OCI-M1 (cell line): ENCODE measurements around the gene HORMAD1.
"Not testable (repeated sequence)": the region's sequence is repeated elsewhere in the genome, so short reads cannot be mapped to it uniquely, and the experiment has no call there.

Experiments used
- DNase-seq: peaks from one replicate; lab custom pipeline; 2025; lab: John Stamatoyannopoulos, UW

The HORMAD1 gene

GRCh38 chr1:150696995-150697927 is 23.4 kb downstream of the HORMAD1 start, which contains the start of gene GOLPH3L:
GOLPH3L (minus strand) TSS chr1:150697154; CDS start chr1:150694838, 2,316 bp downstream.
- peak; percentile 99 for DNase-seq

DNA sequence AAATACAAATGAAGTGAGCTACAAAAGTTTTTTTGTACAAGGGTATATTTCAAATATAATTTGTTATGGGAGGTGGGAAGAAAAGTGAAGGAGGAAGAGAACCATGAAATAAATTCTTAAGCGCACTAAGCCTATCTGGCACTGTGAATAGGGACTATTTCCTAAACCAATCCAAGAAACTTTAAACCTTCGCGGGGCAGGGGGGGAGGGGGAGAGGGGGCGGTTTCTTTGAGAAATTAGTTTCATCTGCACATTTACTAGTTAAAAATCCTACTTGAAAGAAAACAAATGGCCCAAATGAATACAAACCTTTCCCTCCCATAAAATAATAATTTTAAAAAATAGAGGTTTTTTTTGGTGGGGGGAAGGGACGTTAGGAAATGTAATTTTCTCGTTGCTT is 24.1 kb downstream of the HORMAD1 start:
- peak; percentile 42 for DNase-seq

DNA sequence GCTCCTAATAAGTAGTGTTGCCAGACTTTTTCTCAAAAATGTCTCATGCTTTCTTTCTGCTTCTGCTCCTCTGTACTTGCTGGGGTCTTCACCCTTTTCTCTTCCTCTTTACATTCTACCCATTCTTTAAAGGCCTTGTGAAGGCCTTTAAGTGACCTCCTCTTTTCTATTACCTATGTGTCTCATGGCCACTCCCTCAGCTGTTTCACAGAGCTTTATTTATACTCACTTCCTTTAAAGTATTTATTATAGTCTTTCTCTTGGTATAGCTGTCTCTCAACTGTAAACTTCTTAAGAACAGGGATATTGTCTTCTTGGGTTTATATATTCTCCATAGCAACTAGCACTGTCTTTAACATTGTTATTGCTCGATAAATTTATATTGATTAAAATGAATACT is 24.5 kb downstream of the HORMAD1 start:
- DNase-seq = no peak

GRCh38 chr1:150695561-150695960 is 25.1 kb downstream of the HORMAD1 start:
- no peak for DNase-seq

- DNase-seq = no peak
Observed at GRCh38 chr1:150692720-150693119, 28.0 kb downstream of the HORMAD1 start.

DNA sequence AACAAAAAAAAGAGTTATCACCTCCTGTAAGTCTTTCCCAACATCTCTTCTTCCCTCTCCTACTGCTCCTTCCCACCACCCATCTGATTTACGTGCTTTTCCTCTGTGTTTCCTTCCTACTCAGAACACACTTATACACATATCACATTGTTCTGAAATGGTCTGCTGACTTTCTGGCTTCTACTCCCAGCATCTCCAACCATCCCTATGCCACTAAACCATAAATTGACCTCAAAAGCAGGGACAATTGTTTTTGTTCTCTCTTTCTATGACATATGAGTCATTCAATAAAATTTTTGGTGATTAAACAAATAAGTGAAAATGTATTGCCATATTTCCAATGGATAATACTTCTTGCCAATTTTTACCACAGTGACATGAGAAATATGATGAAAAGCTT is 31.9 kb downstream of the HORMAD1 start:
- DNase-seq = no peak

GRCh38 chr1:150686275-150686674 is 34.4 kb downstream of the HORMAD1 start:
- no peak for DNase-seq

GRCh38 chr1:150683914-150684313 is 36.8 kb downstream of the HORMAD1 start:
- DNase-seq = no peak

GRCh38 chr1:150678988-150679387 is 41.7 kb downstream of the HORMAD1 start:
- no peak for DNase-seq

GRCh38 chr1:150674881-150675280 is 45.8 kb downstream of the HORMAD1 start:
- no peak for DNase-seq

DNA sequence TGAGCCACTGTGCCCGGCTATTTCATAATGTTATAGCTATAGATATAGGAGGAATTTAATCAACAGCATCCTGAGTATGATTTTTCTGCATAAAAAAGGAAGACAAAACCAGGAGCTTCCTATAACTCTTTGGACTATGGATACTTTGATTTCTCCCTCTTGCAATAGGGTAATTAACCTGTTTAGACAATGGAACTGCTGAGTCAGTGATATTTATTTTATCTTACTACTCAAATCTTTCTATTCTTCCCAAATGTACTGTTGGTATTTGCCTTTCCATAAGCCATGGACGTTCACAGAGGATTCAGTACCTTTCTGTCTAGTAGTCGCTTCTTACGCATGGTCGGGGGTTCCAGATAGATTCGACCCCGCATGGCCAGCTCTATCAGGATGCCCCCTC is 57.4 kb downstream of the HORMAD1 start:
- DNase-seq = no peak

GRCh38 chr1:150662811-150663210 is 57.9 kb downstream of the HORMAD1 start:
- no peak for DNase-seq

DNA sequence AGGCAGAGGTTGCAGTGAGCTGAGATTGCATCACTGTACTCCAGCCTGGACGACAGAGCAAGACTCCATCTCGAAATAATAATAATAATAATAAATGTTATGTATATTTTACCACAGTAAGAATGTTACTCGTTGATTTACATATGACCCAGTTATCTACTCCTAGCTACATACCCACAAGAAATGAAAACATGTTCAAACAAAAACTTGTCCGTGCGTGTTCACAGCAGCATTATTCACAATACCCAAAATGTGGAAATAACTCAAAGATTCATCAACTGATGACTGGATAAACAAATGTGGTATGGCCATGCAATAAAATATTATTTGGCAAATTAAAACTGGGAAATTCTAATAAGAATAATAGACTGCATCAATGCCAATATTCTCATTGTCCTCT is 59.5 kb downstream of the HORMAD1 start:
- no peak for DNase-seq

DNA sequence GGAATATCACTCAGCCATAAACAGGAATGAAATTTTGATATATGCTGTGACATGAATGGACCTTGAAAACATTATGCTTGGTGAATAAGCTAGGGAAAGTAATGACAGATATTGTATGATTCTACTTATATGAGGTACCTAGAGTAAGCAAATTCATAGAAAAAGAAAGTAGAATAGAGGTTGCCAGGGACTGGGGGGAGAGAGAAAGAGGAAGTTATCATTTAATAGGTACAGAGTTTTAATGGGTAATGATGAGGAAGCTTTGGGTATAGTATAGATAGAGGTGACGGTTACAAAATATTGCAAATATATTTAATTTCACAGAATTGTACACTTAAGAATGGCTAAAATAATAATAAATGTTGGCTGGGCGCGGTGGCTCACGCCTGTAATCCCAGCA is 60.1 kb downstream of the HORMAD1 start:
- no peak for DNase-seq

- not testable (repeated sequence) for DNase-seq
Observed at GRCh38 chr1:150657064-150657463, 63.6 kb downstream of the HORMAD1 start.

GRCh38 chr1:150654635-150655034 is 66.1 kb downstream of the HORMAD1 start:
- not testable (repeated sequence) for DNase-seq

- DNase-seq = no peak
Observed at GRCh38 chr1:150650193-150650592, 70.5 kb downstream of the HORMAD1 start.

DNA sequence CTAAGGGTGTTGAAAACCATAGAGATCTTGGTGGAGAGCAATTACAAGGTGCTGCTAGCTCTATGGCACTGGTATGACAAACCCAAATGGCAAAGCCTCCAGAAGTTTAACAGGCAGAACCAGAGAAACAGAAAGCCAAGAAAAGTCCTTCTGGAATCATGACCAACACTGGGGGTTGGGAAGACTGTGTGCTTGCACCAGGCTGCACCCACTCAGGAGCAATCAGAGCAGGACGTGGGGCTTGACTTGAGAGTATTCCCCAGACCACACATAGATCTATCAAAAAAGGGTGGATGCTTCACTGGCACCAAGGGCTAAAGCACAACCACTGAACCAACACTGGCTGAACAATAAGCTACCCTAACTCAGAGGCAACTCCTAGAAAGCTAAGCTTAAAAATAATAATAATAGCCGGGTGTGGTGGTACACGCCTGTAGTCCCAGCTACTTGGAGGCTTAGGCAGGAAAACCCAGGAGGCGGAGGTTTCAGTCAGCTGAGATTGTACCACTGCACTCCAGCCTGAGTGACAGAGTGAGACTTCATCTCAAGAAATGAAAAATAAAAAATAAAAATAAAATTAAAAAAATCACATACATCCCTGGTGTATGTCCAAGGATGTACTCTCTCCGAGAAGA is 71.1 kb downstream of the HORMAD1 start:
- DNase-seq = no peak
